DMS 273 treated with DMSO at 0.1 percent for 48 hours (cell line): Measurements from ENCODE around the gene MIGA2.
"Not testable (repeated sequence)": the region's sequence is repeated elsewhere in the genome, so short reads cannot be mapped to it uniquely, and the experiment has no call there.

Source experiments
- DNase-seq: peaks from one replicate; lab custom pipeline; 2025; lab: John Stamatoyannopoulos, UW

The MIGA2 gene

GRCh38 chr9:129011761-129012181 lies 24.7 kb upstream of the MIGA2 start:
- no peak for DNase-seq

GRCh38 chr9:129012343-129012742 lies 24.1 kb upstream of the MIGA2 start:
- no peak for DNase-seq

- DNase-seq: no peak
Observed at GRCh38 chr9:129012893-129013448, 23.5 kb upstream of the MIGA2 start.

GRCh38 chr9:129013674-129014073 lies 22.8 kb upstream of the MIGA2 start:
- no peak for DNase-seq

GRCh38 chr9:129014124-129014523 lies 22.3 kb upstream of the MIGA2 start:
- no peak for DNase-seq

- no peak for DNase-seq
Observed at GRCh38 chr9:129014608-129015007, 21.8 kb upstream of the MIGA2 start.

- DNase-seq: no peak
Observed at GRCh38 chr9:129021091-129021490, 15.3 kb upstream of the MIGA2 start.

- no peak for DNase-seq
Observed at GRCh38 chr9:129022037-129022436, 14.4 kb upstream of the MIGA2 start.

GRCh38 chr9:129023036-129023907 lies 13.2 kb upstream of the MIGA2 start:
- DNase-seq: peak; percentile 92

GRCh38 chr9:129023908-129024233 lies 12.6 kb upstream of the MIGA2 start:
- DNase-seq: no peak

GRCh38 chr9:129026442-129027223 lies 9.8 kb upstream of the MIGA2 start:
- no peak for DNase-seq

GRCh38 chr9:129027224-129027684 lies 9.2 kb upstream of the MIGA2 start:
- DNase-seq: no peak

GRCh38 chr9:129027685-129028191 lies 8.7 kb upstream of the MIGA2 start:
- no peak for DNase-seq

GRCh38 chr9:129028192-129028966 lies 8.0 kb upstream of the MIGA2 start, which contains the start of gene SH3GLB2:
Gene SH3GLB2, minus strand, starts transcription at chr9:129028331. Its CDS starts 177 bp downstream, at chr9:129028154.
- peak; percentile 73 for DNase-seq

GRCh38 chr9:129030191-129030590 lies 6.2 kb upstream of the MIGA2 start:
- DNase-seq: no peak

- DNase-seq: no peak
Observed at GRCh38 chr9:129031514-129031913, 4.9 kb upstream of the MIGA2 start.

GRCh38 chr9:129032541-129033159 lies 3.8 kb upstream of the MIGA2 start:
- no peak for DNase-seq

- no peak for DNase-seq
Observed at GRCh38 chr9:129033216-129033615, 3.2 kb upstream of the MIGA2 start.

GRCh38 chr9:129035838-129036237 lies 588 bp upstream of the MIGA2 start:
- DNase-seq: not testable (repeated sequence)

- no peak for DNase-seq
Observed at GRCh38 chr9:129036923-129037766, 719 bp downstream of the MIGA2 start.
